ENCODE data around the gene LNX1. TPM values are rescaled to one million over a fixed set of nuclear protein-coding genes. Genes with fewer than 3 reads are reported as not detected.

LNX1 gene
- total and polyA plus RNA-seq, 2 donors (not counting 3 experiments of a cell fraction or from before 2014, with no cell fraction given) = 0.72 to 1.3 TPM

GRCh38 chr4:53605783-53606182 is 14.5 kb upstream of the LNX1 start:
- Histone ChIP-seq H3K9ac (replicated peaks; ENCODE audit: extremely low read depth, insufficient read depth, low read length) (no peak overlapping the region), H3K36me3 (ENCODE audit: control insufficient read depth in 2 of 2, extremely low read depth in 1 of 2, insufficient read depth in 2 of 2, low read length in 2 of 2) (no peaks in the 10 kb centered on the region)
- POLR2A ChIA-PET = no interaction called here

GRCh38 chr4:53602390-53602789 is 11.1 kb upstream of the LNX1 start:
- Histone ChIP-seq H4K20me1 (replicated peaks; ENCODE audit: control insufficient read depth, extremely low read depth, insufficient read depth, low read length) (no peaks in the 10 kb centered on the region), H3K4me2 (ENCODE audit: insufficient read depth, low read length) (no peak overlapping the region), H3K9ac (replicated peaks; ENCODE audit: extremely low read depth, insufficient read depth, low read length) (no peak overlapping the region), H3K4me3 (replicated peaks in 1 of 3; ENCODE audit: insufficient read depth in 1 of 3, low read depth in 1 of 3, low read length in 3 of 3) (no peak overlapping the region), H3K36me3 (ENCODE audit: control insufficient read depth in 2 of 2, extremely low read depth in 1 of 2, insufficient read depth in 2 of 2, low read length in 2 of 2) (no peaks in the 10 kb centered on the region), H3K27ac (ENCODE audit: insufficient read depth, low read depth, low read length) (no peak overlapping the region), H3K9me1 (replicated peaks; ENCODE audit: control insufficient read depth, extremely low read depth, insufficient read depth, low read length) (no peaks in the 10 kb centered on the region), H3K4me1 (ENCODE audit: control insufficient read depth, extremely low read depth, insufficient read depth, low read length) (peaks cover 2% of the 10 kb centered on the region), H3K27me3 (ENCODE audit: control insufficient read depth in 2 of 2, insufficient read depth in 2 of 2, low read length in 2 of 2) (no peaks in the 10 kb centered on the region), H2AFZ (ENCODE audit: low read depth, low read length) (no peak overlapping the region), H3K79me2 (ENCODE audit: control insufficient read depth, insufficient read depth, low read length) (no peaks in the 10 kb centered on the region), H3K9me3 (replicated peaks; ENCODE audit: control insufficient read depth, insufficient read depth, low read length) (no peaks in the 10 kb centered on the region)
- BruUV-seq (replicated peaks) = no TSS peak
- CTCF ChIA-PET = interaction anchor here (1.0 to 3.5 kb wide), 6 partner anchors 91 to 631 kb away, joined by 3 to 35 read pairs (median 6); no protein-coding TSS in a partner anchor
- no peak for DNase-seq (ENCODE audit: low read depth, low spot score)
- no peak for FAIRE-seq
- TF ChIP-seq CTCF (IDR thresholded peaks at IDR 0.05; ENCODE audit: extremely low read depth in 1 of 2, insufficient read depth in 1 of 2, low read depth in 1 of 2, low read length in 2 of 2) (no peak), MYC (IDR thresholded peaks at IDR 0.05; ENCODE audit: low read depth, low read length) (no peak), GATA2 (IDR thresholded peaks at IDR 0.05; ENCODE audit: insufficient read depth, insufficient read length, low read depth, low read length) (no peak), EZH2 (IDR thresholded peaks at IDR 0.05; ENCODE audit: borderline replicate concordance, low read depth, low read length, severe bottlenecking) (no peak)
- dilution Hi-C loops (cut with MboI; ENCODE audit: extremely low pct_ligation_motif_present, low sequenced_read_pairs) (no loop called here), intact Hi-C loops (cut with micrococcal nuclease) (no loop called here)
- POLR2A ChIA-PET = no interaction called here

More at GRCh38 chr4:53605783-53606182, 14.5 kb upstream of the LNX1 start:
- TF ChIP-seq GATA2 (IDR thresholded peaks at IDR 0.05; ENCODE audit: insufficient read depth, insufficient read length, low read depth, low read length) (peak; percentile 62), POLR2AphosphoS5 (IDR thresholded peaks at IDR 0.05; ENCODE audit: insufficient read depth, low read depth, low read length) (no peak), MAX (IDR thresholded peaks at IDR 0.05; ENCODE audit: insufficient read depth, insufficient read length) (no peak), POLR2A (IDR thresholded peaks at IDR 0.05; ENCODE audit: low read depth, low read length) (no peak)
- Histone ChIP-seq H3K9me1 (replicated peaks; ENCODE audit: control insufficient read depth, extremely low read depth, insufficient read depth, low read length) (no peaks in the 10 kb centered on the region), H3K4me3 (replicated peaks in 1 of 3; ENCODE audit: insufficient read depth in 1 of 3, low read depth in 1 of 3, low read length in 3 of 3) (no peak overlapping the region), H3K27me3 (ENCODE audit: control insufficient read depth in 2 of 2, insufficient read depth in 2 of 2, low read length in 2 of 2) (no peaks in the 10 kb centered on the region), H4K20me1 (replicated peaks; ENCODE audit: control insufficient read depth, extremely low read depth, insufficient read depth, low read length) (no peaks in the 10 kb centered on the region), H3K4me2 (ENCODE audit: insufficient read depth, low read length) (no peak overlapping the region), H2AFZ (ENCODE audit: low read depth, low read length) (no peak overlapping the region), H3K79me2 (ENCODE audit: control insufficient read depth, insufficient read depth, low read length) (no peaks in the 10 kb centered on the region), H3K9me3 (replicated peaks; ENCODE audit: control insufficient read depth, insufficient read depth, low read length) (no peaks in the 10 kb centered on the region), H3K27ac (ENCODE audit: insufficient read depth, low read depth, low read length) (no peak overlapping the region), H3K4me1 (ENCODE audit: control insufficient read depth, extremely low read depth, insufficient read depth, low read length) (no peaks in the 10 kb centered on the region)
- FAIRE-seq = no peak
- peak; percentile 58 for DNase-seq (ENCODE audit: low read depth, low spot score)
- CTCF ChIA-PET = interaction anchor here (2.0 kb wide), 1 partner anchor 13 kb away, joined by 9 read pairs; no protein-coding TSS in a partner anchor
- dilution Hi-C loops (cut with MboI; ENCODE audit: extremely low pct_ligation_motif_present, low sequenced_read_pairs) (no loop called here), intact Hi-C loops (cut with micrococcal nuclease) (loop anchor here (1.0 to 5.0 kb wide), 2 partner anchors 29 to 408 kb away; no protein-coding TSS in a partner anchor)
- BruUV-seq (replicated peaks) = no TSS peak

Measured in endothelial cell of umbilical vein (primary cell).